Stimulated activated CD4-positive, alpha-beta T cell treated with anti-CD3 and anti-CD28 coated beads, Interleukin-15, amount 100 ng/mL, for 1 hour (primary cell): Measurements from ENCODE around the gene EML5.
"Not testable (repeated sequence)": the region's sequence is repeated elsewhere in the genome, so short reads cannot be mapped to it uniquely, and the experiment has no call there.

Experiments used
- DNase-seq, 2 donors: peaks; one replicate each; pipeline ENCODE4 v3.0.0-alpha.2; 2020; ENCODE audit warnings: low read depth in 1 of 2, low spot score in 1 of 2

EML5 gene

GRCh38 chr14:88792473-88793258 is at the start of gene EML5:
Gene EML5, minus strand, starts transcription at chr14:88792953. Its CDS starts 450 bp downstream, at chr14:88792503.
- DNase-seq = peak; percentile 60 to 76

GRCh38 chr14:88842414-88842813 is 49.7 kb upstream of the EML5 start:
- no peak for DNase-seq

- no peak for DNase-seq
These were observed 49.0 kb upstream of the EML5 start for GRCh38 chr14:88841741-88842140.

GRCh38 chr14:88840926-88841325 is 48.2 kb upstream of the EML5 start:
- no peak for DNase-seq

- no peak for DNase-seq
These were observed 45.3 kb upstream of the EML5 start for GRCh38 chr14:88838015-88838414.

GRCh38 chr14:88837495-88837894 is 44.7 kb upstream of the EML5 start:
- no peak for DNase-seq

- no peak for DNase-seq
These were observed 42.9 kb upstream of the EML5 start for GRCh38 chr14:88835661-88836060.

- no peak for DNase-seq
These were observed 42.2 kb upstream of the EML5 start for GRCh38 chr14:88834883-88835431.

GRCh38 chr14:88831284-88831683 is 38.5 kb upstream of the EML5 start:
- DNase-seq = no peak

- no peak for DNase-seq
These were observed 37.0 kb upstream of the EML5 start for GRCh38 chr14:88829685-88830302.

- DNase-seq = no peak
These were observed 36.4 kb upstream of the EML5 start for GRCh38 chr14:88829188-88829587.

- DNase-seq = no peak
These were observed 32.8 kb upstream of the EML5 start for GRCh38 chr14:88825503-88825902.

- DNase-seq = no peak
These were observed 32.3 kb upstream of the EML5 start for GRCh38 chr14:88825078-88825458.

GRCh38 chr14:88824314-88825077 is 31.7 kb upstream of the EML5 start, which contains the start of gene TTC8:
Gene TTC8, plus strand, starts transcription at chr14:88824651. Its CDS starts 57 bp downstream, at chr14:88824708.
- peak; percentile 66 to 69 for DNase-seq

- no peak for DNase-seq
These were observed 31.2 kb upstream of the EML5 start for GRCh38 chr14:88823968-88824313.

- no peak for DNase-seq
These were observed 29.1 kb upstream of the EML5 start for GRCh38 chr14:88821888-88822287.

GRCh38 chr14:88821378-88821777 is 28.6 kb upstream of the EML5 start:
- no peak for DNase-seq

GRCh38 chr14:88819674-88820073 is 26.9 kb upstream of the EML5 start:
- DNase-seq = not testable (repeated sequence)

- DNase-seq = no peak
These were observed 25.3 kb upstream of the EML5 start for GRCh38 chr14:88818018-88818417.

GRCh38 chr14:88815980-88816379 is 23.2 kb upstream of the EML5 start:
- no peak for DNase-seq

- no peak for DNase-seq
These were observed 15.6 kb upstream of the EML5 start for GRCh38 chr14:88808359-88808758.

- DNase-seq = no peak
These were observed 11.7 kb upstream of the EML5 start for GRCh38 chr14:88804477-88804876.
